GM21526 (cell line): ENCODE data around the gene FIG4.
"Not testable (repeated sequence)": the region's sequence is repeated elsewhere in the genome, so short reads cannot be mapped to it uniquely, and the experiment has no call there.

ENCODE experiments used
- ATAC-seq: cut with Tn5 transposase; IDR thresholded peaks from one replicate; pipeline ENCODE4 v1.9.1; 2021; ENCODE audit warnings: moderate library complexity; ENCODE audit not compliant: unreplicated experiment, low FRiP score

Gene FIG4

GRCh38 chr6:109747221-109747620, 56.1 kb downstream of the FIG4 start:
- no peak for ATAC-seq

DNA sequence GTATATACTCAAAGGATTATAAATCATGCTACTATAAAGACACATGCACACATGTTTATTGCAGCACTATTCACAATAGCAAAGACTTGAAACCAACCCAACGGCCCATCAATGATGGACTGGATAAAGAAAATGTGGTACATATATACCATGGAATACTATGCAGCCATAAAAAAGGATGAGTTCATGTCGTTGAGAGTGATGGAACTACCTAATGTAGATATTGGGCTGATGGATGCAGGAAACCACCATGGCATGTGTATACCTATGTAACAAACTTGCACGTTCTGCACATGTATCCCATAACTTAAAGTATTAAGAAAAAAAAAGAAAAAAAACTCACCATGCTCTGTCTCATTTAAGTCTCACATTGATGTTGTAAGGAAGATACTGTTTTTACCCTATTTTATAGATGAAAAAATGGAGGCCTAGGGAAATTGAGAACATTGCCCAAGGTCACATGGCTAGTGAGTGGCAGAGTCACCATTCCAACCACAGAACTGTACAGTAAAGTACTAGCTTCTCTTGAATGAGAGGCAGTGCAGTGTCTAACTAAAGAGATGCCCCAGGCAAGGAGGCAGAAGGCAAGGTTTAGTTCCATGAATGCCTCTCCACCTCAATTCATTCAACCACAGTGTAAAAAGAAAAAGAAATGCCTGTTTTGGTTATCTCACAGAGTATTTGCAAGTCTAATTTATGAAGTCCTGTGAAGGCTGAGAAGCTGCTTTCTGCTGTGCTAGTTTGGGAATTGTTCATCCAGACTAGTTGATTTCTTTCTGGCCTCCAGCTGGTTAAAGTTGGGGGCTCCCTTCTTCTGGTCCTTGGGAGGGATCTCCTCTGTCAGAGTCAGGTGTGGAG, 68.2 kb downstream of the FIG4 start:
- ATAC-seq = no peak

DNA sequence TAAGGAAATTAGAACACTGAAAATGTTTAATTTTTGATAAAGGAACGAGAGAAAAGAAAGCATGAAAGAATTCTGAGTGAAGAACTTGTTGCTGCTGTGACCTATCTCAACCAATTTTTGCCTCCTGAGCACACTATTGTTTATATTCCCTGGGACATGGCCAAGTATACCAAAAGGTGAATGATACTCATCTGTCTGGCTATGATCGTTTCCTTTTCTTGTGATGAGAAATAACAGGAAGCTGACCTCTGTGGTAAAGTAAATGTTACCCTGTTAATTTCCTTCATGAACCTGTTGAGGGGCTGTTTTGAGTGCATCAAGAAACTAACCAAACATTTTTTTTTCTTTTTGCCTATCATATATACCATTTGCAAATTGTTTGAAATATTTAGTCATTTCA, 69.1 kb downstream of the FIG4 start:
- ATAC-seq = no peak

GRCh38 chr6:109762166-109762565, 71.1 kb downstream of the FIG4 start:
- no peak for ATAC-seq

DNA sequence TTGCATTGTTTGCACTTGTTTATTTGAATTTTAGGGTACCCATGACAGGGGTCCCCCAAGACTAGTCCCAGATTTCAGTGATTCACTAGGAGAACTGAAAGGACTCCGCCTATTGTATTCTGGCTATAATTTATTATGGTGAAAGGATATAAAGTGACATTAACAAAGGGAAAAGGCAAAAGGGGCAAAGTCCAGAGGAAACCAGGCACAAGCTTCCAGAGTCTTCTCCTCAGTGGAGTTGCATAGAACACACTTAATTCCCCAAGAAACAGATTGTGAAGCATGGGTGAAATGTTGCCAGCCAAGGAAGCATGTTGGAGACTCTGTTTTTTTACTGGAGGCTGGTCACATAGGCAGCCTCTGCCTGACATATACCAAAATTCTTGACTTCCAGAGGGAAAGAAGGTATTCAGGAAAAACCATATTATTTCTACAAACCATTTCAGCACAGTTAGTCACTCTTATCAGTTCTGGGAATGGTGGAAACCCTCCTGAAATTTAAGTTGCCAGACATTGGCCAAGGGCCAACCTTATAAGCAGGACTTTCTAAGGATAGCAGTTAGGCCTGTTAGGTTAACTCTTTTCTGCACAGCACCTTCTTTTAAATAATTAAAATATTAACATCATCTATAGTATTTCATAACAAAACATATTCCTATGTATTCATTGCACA, 71.8 kb downstream of the FIG4 start:
- no peak for ATAC-seq

DNA sequence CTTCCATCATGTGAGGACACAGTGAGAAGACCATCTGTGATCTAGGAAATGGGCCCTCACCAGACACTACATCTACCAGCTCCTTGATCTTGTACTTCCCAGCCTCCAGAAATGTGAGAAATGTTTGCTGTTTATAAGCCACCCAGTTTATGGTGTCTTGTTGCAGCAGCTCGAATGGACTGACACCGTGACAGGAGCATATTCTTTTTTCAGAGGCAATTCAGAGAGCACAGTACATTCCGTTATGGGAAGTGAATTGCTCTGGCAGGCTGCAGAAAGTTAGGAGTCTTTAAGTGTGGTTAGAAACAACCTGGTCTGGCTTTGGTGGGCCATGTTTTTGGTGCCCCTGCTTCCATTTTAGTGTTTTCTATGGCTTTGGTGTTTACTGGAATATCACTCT, 75.1 kb downstream of the FIG4 start:
- ATAC-seq = no peak

- ATAC-seq = no peak
Measured at GRCh38 chr6:109767961-109768360, 76.9 kb downstream of the FIG4 start.

- no peak for ATAC-seq
Measured at GRCh38 chr6:109768485-109768884, 77.4 kb downstream of the FIG4 start.

GRCh38 chr6:109769213-109769612, 78.1 kb downstream of the FIG4 start:
- no peak for ATAC-seq

- no peak for ATAC-seq
Measured at GRCh38 chr6:109770047-109770446, 79.0 kb downstream of the FIG4 start.

GRCh38 chr6:109770779-109771178, 79.7 kb downstream of the FIG4 start:
- no peak for ATAC-seq

- ATAC-seq = not testable (repeated sequence)
Measured at GRCh38 chr6:109771939-109772755, 81.1 kb downstream of the FIG4 start.

- ATAC-seq = no peak
Measured at GRCh38 chr6:109772883-109773431, 81.9 kb downstream of the FIG4 start.

DNA sequence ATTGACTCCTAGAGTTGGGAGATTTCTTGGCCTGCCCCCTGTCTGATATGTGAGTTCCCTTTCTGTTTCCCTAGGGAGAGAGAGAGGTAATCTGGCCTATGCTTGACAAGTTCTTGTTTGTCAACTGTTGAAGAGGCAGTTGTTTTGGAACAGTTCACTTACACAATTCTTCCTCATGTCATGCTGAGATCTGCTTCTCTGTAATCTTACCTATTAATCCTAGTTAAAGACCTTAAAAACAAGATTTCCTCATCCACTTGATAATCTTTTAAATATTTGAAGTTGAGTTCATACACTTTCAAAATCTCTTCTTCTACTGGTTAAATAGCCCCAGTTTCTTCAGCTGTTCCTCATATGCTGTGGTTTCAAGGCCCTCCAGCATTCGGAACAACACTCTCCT, 89.9 kb downstream of the FIG4 start:
- ATAC-seq = no peak

GRCh38 chr6:109782491-109782999, 91.4 kb downstream of the FIG4 start:
- no peak for ATAC-seq

GRCh38 chr6:109783250-109783986, 92.3 kb downstream of the FIG4 start:
- ATAC-seq = no peak

DNA sequence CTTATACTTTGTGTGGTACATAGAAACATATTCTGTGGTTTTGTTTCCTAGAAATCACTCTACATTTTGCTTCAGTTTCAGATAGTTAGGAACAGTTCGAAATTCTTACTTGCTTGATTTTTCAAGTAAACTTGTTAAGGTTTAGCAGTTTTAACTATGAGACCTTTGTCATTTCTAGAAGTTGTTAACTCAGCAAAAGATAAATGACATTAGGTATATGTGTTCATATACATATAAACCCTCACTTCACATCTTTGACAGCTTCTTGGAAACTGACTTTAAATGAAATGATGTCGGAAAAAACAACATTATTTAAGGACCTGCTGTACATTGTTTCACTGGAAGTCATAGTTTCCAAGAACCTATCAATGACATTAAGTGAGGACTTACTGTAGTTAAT, 96.2 kb downstream of the FIG4 start:
- ATAC-seq = no peak

DNA sequence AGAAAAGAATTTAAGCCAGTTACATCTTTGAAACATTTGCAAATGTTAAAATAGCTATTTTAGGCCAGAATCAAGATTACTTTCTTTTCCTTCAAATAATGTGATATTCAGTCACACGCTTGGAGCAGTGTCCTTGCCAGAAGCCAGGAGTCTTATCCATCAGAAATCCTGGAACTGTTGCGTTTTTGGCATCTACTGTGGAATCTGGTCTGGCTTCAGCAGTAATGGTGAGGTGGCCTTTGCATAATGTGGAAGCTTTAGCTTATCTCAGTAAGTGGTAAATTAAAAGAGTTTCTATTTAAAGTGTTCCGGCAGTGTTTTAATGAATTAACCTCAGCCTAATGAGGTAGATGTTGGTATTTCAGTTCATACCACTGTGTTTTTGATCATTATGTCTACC, 97.6 kb downstream of the FIG4 start:
- ATAC-seq = no peak

DNA sequence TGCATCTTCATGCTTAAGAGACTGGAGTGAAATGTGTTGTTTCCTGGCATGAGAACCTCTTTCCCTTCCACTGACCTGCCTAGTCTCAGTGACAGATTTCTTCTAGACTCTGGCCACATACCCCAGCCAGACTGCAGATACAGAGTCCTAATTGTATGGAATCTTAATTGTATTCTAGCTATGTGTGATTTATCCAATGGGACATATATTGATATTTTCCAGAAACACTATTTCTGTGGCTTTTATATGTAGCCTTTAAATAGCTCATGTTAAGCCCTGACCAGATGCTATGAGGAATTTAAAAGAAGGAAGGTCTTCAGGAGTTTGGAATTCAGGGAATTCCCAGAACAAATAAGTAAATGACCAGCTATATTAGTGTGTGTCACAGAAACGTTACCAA, 99.0 kb downstream of the FIG4 start:
- ATAC-seq = no peak

- ATAC-seq = no peak
Measured at GRCh38 chr6:109791301-109791700, 100.2 kb downstream of the FIG4 start.
